T47D (cell line): Measurements from ENCODE around the gene GNAI1.

Experiments used
- DNase-seq, 2 experiments: peaks; one replicate each; pipeline versions ENCODE4 v3.0.0 to v3.0.0-alpha.2; 2011 to 2012; ENCODE audit warnings: low read depth in 1 of 2, low spot score in 1 of 2
- JUND ChIP-seq: IDR thresholded peaks from 2 replicates; pipeline ENCODE4 v1.6.1; 2012; ENCODE audit warnings: low read depth
- in situ Hi-C: cut with HindIII; loops from 2 replicates; pipeline ENCODE4 v1.10.0; 2016; ENCODE audit warnings: low sequenced_read_pairs, low pct_unique_long_range_greater_than_20kb

The GNAI1 gene

DNA sequence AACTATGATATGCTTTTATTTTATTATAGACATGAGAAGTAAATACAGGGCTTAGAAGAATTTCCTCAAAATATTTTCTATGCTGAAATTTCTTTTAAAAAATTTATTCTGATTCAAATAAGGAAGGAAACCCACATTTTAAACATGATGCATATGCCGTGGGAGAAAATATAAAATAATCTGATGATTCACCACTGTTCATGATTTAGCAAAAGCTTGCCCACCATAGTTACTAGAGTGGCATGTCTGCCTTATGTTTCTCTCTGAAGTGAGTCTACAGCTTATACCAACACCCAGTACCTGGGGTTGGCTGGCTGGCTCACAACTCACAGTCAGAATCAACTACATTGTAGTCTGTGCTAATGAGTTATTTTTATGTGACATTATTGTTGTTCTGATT lies 102.0 kb downstream of the GNAI1 start:
- no peak for DNase-seq
- in situ Hi-C loops = no loop called here
- TF ChIP-seq JUND = no peak

- in situ Hi-C loops = no loop called here
- no peak for TF ChIP-seq JUND
- DNase-seq = peak in 1 of 2 experiments; percentile 21
Measured at GRCh38 chr7:80240265-80241025, 105.8 kb downstream of the GNAI1 start.

DNA sequence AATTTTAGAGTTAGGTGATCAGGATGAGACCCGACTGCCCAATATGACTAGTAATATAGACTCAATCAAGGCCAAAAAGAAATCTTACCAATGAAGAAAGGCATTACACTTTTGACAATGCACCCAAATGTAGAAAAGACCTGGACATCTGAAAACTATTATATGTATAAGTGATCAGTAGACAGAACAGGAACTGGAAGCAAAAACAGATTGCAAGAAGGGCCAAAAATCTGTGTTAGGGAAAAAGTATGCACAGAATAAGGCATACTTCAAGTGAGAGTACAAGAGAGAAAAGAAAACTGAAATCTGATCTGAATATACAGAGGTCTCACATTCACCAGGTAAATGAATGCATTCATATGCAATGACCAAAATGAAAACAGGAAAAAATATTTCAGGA lies 107.0 kb downstream of the GNAI1 start:
- TF ChIP-seq JUND = no peak
- in situ Hi-C loops = no loop called here
- DNase-seq = no peak

DNA sequence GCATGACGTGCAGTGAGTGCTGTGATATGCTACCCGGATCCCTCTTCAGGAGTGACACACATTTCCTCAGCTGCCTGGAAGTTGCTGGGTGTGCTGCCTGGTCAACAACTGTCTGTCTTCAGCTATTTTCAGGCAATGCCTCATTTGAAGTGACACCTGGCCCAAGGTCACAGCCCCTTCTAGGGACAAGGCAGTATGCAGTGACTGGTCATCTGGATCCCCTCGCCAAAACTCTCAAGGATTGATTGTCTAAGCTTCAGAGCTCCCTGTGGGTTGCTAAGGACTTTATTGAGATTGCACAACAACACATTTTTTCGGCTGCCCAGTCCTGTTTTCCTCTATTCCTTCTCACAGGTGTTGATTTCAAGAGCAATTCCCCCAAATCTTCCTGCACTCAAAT lies 108.8 kb downstream of the GNAI1 start:
- no peak for TF ChIP-seq JUND
- DNase-seq = peak in 1 of 2 experiments; percentile 18
- in situ Hi-C loops = no loop called here

- in situ Hi-C loops = no loop called here
- no peak for TF ChIP-seq JUND
- no peak for DNase-seq
Measured at GRCh38 chr7:80244206-80244916, 109.7 kb downstream of the GNAI1 start.

DNA sequence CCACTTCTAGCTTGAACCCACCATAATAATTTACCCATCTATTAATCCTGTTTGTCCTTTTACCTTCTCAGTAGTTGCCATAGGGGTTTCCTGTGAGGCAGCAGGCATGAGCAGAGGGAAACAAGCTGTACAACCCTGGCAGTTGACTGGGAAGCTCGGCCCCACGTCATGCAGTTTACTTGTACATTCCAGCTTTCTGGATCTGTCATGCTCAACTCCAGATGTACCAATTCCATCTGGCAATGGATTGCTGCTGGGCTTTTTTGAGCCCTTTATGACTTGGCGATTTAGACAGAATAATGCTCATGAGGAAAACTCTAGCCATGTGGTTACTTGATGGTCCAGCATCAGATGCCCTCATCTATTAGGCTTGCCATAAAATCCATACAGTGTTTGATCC lies 112.5 kb downstream of the GNAI1 start:
- no peak for DNase-seq
- TF ChIP-seq JUND = no peak
- in situ Hi-C loops = no loop called here

- in situ Hi-C loops = no loop called here
- no peak for DNase-seq
- no peak for TF ChIP-seq JUND
Measured at GRCh38 chr7:80247891-80248290, 113.3 kb downstream of the GNAI1 start.

DNA sequence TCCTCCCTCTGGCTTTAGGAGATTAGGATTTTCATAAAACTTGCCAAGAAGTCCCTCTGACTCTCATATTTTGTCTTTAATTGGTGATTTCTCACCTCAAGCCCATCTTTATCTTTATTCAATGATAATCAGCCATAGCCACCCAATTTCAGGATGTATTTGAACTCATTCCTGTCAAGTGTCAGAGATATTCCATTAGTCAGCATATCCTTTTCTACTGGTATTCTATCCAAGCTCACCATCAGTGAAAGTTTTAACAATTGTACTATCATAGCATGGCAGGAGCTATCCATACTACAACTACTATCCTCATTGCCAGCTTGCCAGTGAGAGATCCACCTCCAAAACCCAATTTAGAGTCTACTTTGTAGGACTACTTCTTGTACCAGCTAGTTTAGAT lies 114.6 kb downstream of the GNAI1 start:
- no peak for TF ChIP-seq JUND
- DNase-seq = no peak
- in situ Hi-C loops = no loop called here

DNA sequence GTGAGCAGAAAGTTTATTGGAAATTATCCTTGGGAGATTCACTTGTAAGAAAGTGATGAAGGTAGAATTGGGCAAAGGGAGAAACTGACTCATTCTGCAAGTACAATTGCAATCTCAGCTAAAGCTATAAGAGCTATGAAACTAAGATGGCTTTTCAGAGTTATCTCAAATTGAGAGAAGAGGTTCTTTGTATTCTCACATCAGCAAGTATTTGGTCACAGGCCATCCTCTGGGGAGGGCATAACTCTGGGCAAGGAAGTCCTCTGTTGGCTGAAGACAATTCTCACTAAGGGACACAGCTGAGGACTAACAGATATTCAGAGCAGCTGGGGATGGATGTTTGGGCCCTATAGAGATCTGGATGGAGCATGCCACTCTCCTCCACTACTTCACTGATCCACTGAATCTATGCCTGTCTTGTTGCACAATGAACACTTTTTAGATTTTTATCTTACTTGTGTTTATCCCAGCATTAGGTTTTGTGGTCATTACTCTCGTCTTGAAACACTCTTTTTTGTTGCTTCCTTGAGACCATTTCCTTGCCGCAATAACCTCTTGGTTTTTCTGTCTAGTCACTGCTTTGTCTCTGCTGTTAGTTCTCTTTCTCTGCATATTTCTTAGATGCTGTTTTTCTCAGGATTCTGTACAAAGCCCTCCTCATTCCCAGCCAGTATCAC lies 115.1 kb downstream of the GNAI1 start:
- no peak for TF ChIP-seq JUND
- in situ Hi-C loops = no loop called here
- DNase-seq = no peak

DNA sequence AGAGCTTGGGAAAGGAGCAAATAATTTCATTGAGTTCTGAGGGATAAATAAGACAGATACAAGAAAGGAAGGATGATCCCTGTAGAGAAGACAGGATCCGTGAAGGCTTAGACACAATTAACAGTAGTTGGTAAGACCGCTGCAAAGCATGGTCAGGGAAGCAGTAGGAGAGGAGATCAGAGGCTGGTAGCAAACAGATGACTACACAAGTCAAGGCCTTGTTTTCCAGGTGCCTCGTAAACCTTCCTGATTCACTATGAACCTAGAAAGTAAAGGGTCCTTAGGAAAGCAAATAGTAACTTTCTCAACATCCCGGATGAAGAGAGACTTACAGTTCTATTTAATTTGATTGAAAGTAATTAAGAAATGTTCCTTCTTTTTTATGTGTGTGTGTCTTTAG lies 118.6 kb downstream of the GNAI1 start:
- TF ChIP-seq JUND = no peak
- in situ Hi-C loops = no loop called here
- DNase-seq = no peak

DNA sequence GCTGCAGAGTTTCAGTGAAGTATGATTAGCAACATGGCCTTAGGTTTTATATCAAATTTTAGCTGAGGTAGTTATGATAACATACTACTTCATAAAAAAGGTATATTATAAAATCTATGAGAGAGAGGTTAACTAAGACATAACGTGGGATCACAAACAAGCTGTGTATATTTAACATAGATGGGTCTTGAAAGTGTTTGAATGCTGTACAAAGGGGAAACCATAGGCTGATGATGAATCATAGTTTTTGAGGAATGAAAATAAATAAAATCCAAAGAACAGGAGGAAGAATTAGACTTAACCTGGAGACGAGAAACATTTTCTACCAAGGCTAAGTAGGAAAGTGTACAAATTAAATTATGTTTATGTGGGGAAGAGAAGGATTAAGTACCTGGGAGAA lies 119.0 kb downstream of the GNAI1 start:
- TF ChIP-seq JUND = no peak
- in situ Hi-C loops = no loop called here
- no peak for DNase-seq

DNA sequence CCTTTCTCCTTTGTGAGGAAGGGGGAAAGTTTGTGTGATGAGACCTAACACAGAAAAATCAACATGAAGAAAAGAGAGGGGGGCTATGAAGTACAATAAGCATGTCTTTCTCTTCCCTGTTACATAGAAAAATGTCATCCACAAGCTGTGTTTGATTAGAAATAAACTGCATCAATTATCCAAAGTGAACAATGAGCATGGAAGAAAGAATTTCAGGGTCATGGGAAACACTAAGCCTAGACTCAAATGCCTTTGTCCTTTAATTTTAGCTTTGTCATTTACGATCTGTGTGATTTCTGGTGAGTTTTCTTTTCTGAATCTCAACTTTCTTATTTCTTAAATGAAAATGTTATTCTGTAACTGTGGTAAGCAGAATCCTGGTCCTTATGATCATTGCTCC lies 121.0 kb downstream of the GNAI1 start:
- in situ Hi-C loops = no loop called here
- no peak for DNase-seq
- no peak for TF ChIP-seq JUND

- DNase-seq = no peak
- TF ChIP-seq JUND = no peak
- in situ Hi-C loops = no loop called here
Measured at GRCh38 chr7:80257756-80258155, 123.1 kb downstream of the GNAI1 start.
